Stomach (tissue), 9 donors: ENCODE data around the gene PITPNM1. TPM values are rescaled to one million over a fixed set of nuclear protein-coding genes. Genes with fewer than 3 reads are reported as not detected.

ENCODE experiments used
- DNase-seq, 2 donors: peaks; one replicate each; pipeline versions ENCODE4 v3.0.0 to v3.0.0-alpha.2; 2013 to 2019
- H3K27ac ChIP-seq, 5 donors: fragments of 200-600 bp in 4 of 5; sonication (generic) in 4 of 5; one replicate each; pipeline ENCODE4 v1.5.1; 2013 to 2019; ENCODE audit warnings: mild to moderate bottlenecking in 1 of 5, moderate library complexity in 1 of 5
- H3K27me3 ChIP-seq, 3 donors: fragments of 200-600 bp; sonication (generic); one replicate each; pipeline ENCODE4 v1.5.1; 2017 to 2019; ENCODE audit warnings: mixed run types in 1 of 3
- H3K36me3 ChIP-seq, 4 donors: fragments of 200-600 bp; sonication (generic); 1 replicate in 3 of 4; 2 replicates in 1 of 4; pipeline ENCODE4 v1.5.1; 2016 to 2019
- H3K4me1 ChIP-seq, 4 donors: fragments of 200-600 bp; sonication (generic); one replicate each; pipeline ENCODE4 v1.5.1; 2016 to 2019
- H3K4me3 ChIP-seq, 4 donors: fragments of 200-600 bp; sonication (generic) in 3 of 4; one replicate each; pipeline ENCODE4 v1.5.1; 2016 to 2019; ENCODE audit warnings: mild to moderate bottlenecking in 1 of 4
- H3K9me3 ChIP-seq, 4 donors: fragments of 200-600 bp; sonication (generic); one replicate each; pipeline ENCODE4 v1.5.1; 2016 to 2019
- EP300 ChIP-seq: sonication (generic); formaldehyde crosslinking; IDR thresholded peaks from one replicate; pipeline ENCODE4 v1.6.1; 2017; ENCODE audit warnings: antibody characterized with exemption
- POLR2A ChIP-seq, 4 donors: fragments of 450-650 bp; IDR thresholded peaks; one replicate each; pipeline ENCODE4 v1.6.1; 2016; ENCODE audit warnings: antibody characterized with exemption in 4 of 4, control low read depth in 2 of 4, mild to moderate bottlenecking in 1 of 4, moderate library complexity in 1 of 4
- POLR2AphosphoS5 ChIP-seq, 3 donors: sonication (generic); formaldehyde crosslinking; IDR thresholded peaks; one replicate each; pipeline ENCODE4 v1.6.1; 2016; ENCODE audit warnings: antibody characterized with exemption in 3 of 3
- WGBS, 5 donors: extraction: QIAGEN DNeasy Blood & Tissue Kit in 3 of 5; methylation state at CpG; one replicate each; pipeline versions ENCODE4 v1.1.5 to v1.1.7; 2013 to 2018; 5-methylcytosine and 5-hydroxymethylcytosine counted together
- intact Hi-C: fragments of 100-400 bp; cut with DNase I; formaldehyde crosslinking; loops from one replicate; pipeline ENCODE4 v1.15.1; 2023; ENCODE audit warnings: low total_unique reads
- polyA plus RNA-seq, 3 donors: library from polyadenylated mRNA; stranded (reverse); fragments of 200-250 nt; gene quantifications; one replicate each; pipeline ENCODE4 v1.2.3, GENCODE V29; 2013
- total RNA-seq, 5 donors: library from RNA; depleted of rRNA; stranded (reverse); fragments of >200 nt; gene quantifications; one replicate each; pipeline versions ENCODE4 v1.1.0 to v1.2.3, GENCODE V29; 2014 to 2016
- TF ChIP-seq, protein P1 (sequence below), 7 experiments: fragments of 450-650 bp in 4 of 7; fragments of 200-600 bp in 3 of 7; sonication (generic) in 3 of 7; IDR thresholded peaks; one replicate each; pipeline ENCODE4 v1.5.1; 2016 to 2019; ENCODE audit warnings: antibody characterized with exemption in 7 of 7, control low read depth in 2 of 7, mild to moderate bottlenecking in 1 of 7
- donor health status: healthy with polysubstance abuse.
- donor health status: Bipolar disorder and iron deficiency.
- donor health status: healthy.

The PITPNM1 gene
- total and polyA plus RNA-seq, 8 donors = 12.3 to 133 (median 21.1) TPM

DNA sequence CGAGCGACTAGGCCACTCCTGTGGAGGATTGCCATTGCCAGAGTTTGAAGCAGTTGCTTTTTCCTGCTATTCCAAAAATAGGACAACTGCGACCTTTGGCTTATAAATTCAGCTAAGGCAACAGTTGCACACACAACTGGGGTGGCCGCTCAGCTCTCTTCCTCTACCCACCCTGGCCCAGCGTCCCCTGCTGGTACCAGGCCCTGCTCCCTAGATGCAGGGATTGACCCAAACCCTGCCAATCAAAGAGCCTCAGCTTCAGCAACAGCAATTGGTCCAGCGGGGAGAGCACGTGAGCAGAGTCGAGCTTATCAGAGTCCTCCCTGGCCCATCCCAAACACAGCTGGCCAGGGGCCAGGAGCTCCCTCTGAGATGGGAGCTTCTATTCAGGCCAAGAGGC lies 40.1 kb upstream of the PITPNM1 start:
- Histone ChIP-seq H3K9me3 (no peaks in the 10 kb centered on the region), H3K27ac (no peak overlapping the region), H3K4me1 (peaks cover 0 to 6% (median 2%) of the 10 kb centered on the region in 4 donors), H3K4me3 (no peak overlapping the region), H3K27me3 (no peaks in the 10 kb centered on the region), H3K36me3 (no peaks in the 10 kb centered on the region)
- TF ChIP-seq, protein P1, sequence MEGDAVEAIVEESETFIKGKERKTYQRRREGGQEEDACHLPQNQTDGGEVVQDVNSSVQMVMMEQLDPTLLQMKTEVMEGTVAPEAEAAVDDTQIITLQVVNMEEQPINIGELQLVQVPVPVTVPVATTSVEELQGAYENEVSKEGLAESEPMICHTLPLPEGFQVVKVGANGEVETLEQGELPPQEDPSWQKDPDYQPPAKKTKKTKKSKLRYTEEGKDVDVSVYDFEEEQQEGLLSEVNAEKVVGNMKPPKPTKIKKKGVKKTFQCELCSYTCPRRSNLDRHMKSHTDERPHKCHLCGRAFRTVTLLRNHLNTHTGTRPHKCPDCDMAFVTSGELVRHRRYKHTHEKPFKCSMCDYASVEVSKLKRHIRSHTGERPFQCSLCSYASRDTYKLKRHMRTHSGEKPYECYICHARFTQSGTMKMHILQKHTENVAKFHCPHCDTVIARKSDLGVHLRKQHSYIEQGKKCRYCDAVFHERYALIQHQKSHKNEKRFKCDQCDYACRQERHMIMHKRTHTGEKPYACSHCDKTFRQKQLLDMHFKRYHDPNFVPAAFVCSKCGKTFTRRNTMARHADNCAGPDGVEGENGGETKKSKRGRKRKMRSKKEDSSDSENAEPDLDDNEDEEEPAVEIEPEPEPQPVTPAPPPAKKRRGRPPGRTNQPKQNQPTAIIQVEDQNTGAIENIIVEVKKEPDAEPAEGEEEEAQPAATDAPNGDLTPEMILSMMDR (IDR thresholded peaks at IDR 0.05) = no peak
- TF ChIP-seq EP300 (no peak), POLR2AphosphoS5 (IDR thresholded peaks at IDR 0.05) (no peak), POLR2A (IDR thresholded peaks at IDR 0.05) (no peak)
- intact Hi-C loops = no loop called here
- WGBS, 5 donors = 46 to 58% (median 51%) methylated on average over 8 of the region's 8 CpGs
- peak; percentile 32 to 50 for DNase-seq

DNA sequence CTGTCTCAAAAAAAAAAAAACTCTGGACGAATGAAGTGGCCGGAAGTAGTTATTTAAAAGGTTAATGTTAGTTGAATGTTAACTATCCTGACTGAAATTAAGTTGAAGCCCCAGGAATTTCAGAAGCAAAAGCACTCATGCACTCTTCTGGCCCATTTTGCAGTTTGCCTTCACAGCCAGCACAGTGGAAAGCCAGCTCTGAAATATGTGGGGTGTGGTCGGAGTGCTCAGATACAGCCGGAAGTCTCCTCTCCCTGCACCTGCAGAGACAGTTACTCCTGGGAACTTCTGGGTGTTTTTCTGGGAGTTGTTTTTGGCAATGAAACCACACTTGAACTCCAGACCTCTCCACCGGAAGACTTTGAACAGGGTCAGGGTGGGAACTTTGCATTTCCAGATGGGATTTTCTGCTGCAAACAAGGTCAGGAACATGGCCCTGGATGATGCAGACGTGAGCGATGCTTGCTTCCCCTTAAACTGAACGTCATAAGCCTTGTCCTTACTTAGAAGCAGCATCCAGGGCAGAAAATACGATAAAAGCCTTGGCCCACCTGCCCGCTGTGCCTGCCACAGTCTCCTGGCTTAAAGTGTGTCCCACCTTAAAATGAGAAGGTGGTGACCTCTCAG lies 39.6 kb upstream of the PITPNM1 start:
- Histone ChIP-seq H3K4me3 (no peak overlapping the region), H3K36me3 (no peaks in the 10 kb centered on the region), H3K27ac (no peak overlapping the region), H3K9me3 (no peaks in the 10 kb centered on the region), H3K4me1 (peaks cover 0 to 6% (median 2%) of the 10 kb centered on the region in 4 donors), H3K27me3 (no peaks in the 10 kb centered on the region)
- peak in 1 of 2 donors; percentile 45 for DNase-seq
- WGBS, 5 donors = 46 to 57% (median 52%) methylated on average over 10 of the region's 10 CpGs
- no peak for TF ChIP-seq EP300
- intact Hi-C loops = no loop called here

DNA sequence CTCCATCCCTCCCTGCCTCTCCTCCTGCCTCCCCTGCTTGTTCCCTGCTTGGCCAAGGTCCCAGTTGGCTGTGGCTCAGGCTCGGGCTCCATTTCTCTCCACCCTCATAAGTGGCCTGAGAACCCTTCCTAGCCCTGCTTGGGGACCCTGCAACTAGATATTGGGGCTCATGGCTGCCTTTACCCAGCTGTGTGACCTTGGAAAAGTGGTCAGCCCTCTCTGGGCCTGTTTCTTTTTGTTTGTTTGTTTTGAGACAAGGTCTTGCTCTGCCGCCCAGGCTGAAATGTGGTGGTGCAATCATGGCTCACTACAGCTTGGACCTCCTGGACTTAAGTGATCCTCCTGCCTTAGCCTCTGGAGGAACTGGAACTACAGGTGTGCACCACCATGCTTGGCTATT lies 38.4 kb upstream of the PITPNM1 start:
- Histone ChIP-seq H3K4me3 (no peak overlapping the region), H3K4me1 (peaks cover 0 to 6% (median 2%) of the 10 kb centered on the region in 4 donors), H3K27ac (no peak overlapping the region), H3K27me3 (no peaks in the 10 kb centered on the region), H3K9me3 (no peaks in the 10 kb centered on the region), H3K36me3 (no peaks in the 10 kb centered on the region)
- no peak for DNase-seq
- intact Hi-C loops = no loop called here
- WGBS, 5 donors = 54 to 89% (median 59%) methylated on average over 1 to 2 of the region's 2 CpGs
- TF ChIP-seq POLR2A (IDR thresholded peaks at IDR 0.05) = no peak

DNA sequence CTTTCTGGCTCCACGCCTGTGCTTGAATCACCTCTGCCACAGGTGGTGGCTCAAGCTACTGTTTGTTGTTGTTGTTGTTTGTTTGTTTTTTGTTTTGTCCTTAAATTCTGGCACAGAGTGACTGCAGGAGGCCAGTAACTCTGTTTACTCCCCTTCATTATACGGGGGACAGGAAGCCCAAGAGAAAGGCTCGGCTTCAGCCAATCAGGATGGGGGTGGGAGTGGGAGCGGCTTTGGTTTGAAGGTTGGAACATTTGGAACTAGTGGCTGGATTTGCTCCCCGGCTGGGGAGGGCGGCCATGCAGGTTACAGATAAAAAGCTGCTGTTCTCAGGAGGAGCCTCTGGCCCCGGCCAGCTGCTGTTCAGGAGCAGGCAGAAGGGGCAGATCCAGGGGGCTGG lies 37.8 kb upstream of the PITPNM1 start:
- 58 to 78% (median 65%) methylated on average over 6 to 7 of the region's 7 CpGs for whole genome bisulfite sequencing, 5 donors
- intact Hi-C loops = no loop called here
- Histone ChIP-seq H3K4me3 (no peak overlapping the region), H3K36me3 (no peaks in the 10 kb centered on the region), H3K27ac (no peak overlapping the region), H3K4me1 (peaks cover 0 to 6% (median 2%) of the 10 kb centered on the region in 4 donors), H3K9me3 (no peaks in the 10 kb centered on the region), H3K27me3 (no peaks in the 10 kb centered on the region)
- DNase-seq = no peak
- TF ChIP-seq EP300 (no peak), POLR2A (IDR thresholded peaks at IDR 0.05) (no peak), POLR2AphosphoS5 (IDR thresholded peaks at IDR 0.05) (no peak)
- TF ChIP-seq, protein P1 (IDR thresholded peaks at IDR 0.05) = no peak

DNA sequence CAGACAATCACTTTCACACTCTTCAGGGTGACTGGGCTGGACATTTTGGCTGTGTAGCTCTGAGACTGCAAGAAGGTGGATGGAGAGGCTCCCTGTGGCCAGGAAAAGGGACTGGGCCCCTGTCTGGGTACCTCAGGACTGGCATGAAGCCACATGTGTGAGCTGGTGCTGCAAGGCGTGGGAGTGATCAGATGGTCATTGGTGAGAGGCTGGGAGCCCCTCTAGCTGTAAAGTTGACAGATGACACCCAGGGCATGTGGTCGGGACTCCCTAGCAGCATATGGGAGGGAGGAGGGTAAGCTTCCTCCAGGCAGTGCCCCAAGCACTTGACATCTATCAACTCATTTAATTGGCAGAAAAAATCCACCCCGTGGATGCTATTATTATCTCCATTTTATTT lies 37.0 kb upstream of the PITPNM1 start:
- Histone ChIP-seq H3K36me3 (no peaks in the 10 kb centered on the region), H3K4me1 (peaks cover 0 to 6% (median 2%) of the 10 kb centered on the region in 4 donors), H3K27me3 (no peaks in the 10 kb centered on the region), H3K4me3 (no peak overlapping the region), H3K9me3 (no peaks in the 10 kb centered on the region), H3K27ac (no peak overlapping the region)
- intact Hi-C loops = no loop called here
- WGBS, 5 donors = 67 to 84% (median 80%) methylated on average over 3 of the region's 3 CpGs
- DNase-seq = no peak
- TF ChIP-seq POLR2A (IDR thresholded peaks at IDR 0.05) (no peak), EP300 (no peak), POLR2AphosphoS5 (IDR thresholded peaks at IDR 0.05) (no peak)
- TF ChIP-seq, protein P1 (IDR thresholded peaks at IDR 0.05) = no peak
